Stimulated activated memory B cell treated with anti-CD40 and anti-IgM and Interleukin-4, amounts not matched to agents 10 μg/mL and 1 μg/mL and 100 μg/mL, for 72 hours (primary cell): Measurements from ENCODE around the gene ETS1.
"Not testable (repeated sequence)": the region's sequence is repeated elsewhere in the genome, so short reads cannot be mapped to it uniquely, and the experiment has no call there.

Source experiments
- ATAC-seq: fragments of 150-1000 bp; cut with Tn5 transposase; 2 replicates; pipeline ENCODE4 v1.10.0; 2021
- H3K27ac Mint-ChIP-seq: one replicate; pipeline ENCODE4 v1.8.0; 2022; ENCODE audit warnings: mild to moderate bottlenecking, mixed read lengths
- H3K27me3 Mint-ChIP-seq: one replicate; pipeline ENCODE4 v1.8.0; 2022; ENCODE audit warnings: mixed read lengths
- H3K36me3 Mint-ChIP-seq: one replicate; pipeline ENCODE4 v1.8.0; 2022; ENCODE audit warnings: mixed read lengths
- H3K4me1 Mint-ChIP-seq: one replicate; pipeline ENCODE4 v1.8.0; 2022; ENCODE audit warnings: mixed read lengths
- H3K4me3 Mint-ChIP-seq: one replicate; pipeline ENCODE4 v1.8.0; 2022; ENCODE audit warnings: mild to moderate bottlenecking, moderate library complexity, mixed read lengths
- H3K9me3 Mint-ChIP-seq: one replicate; pipeline ENCODE4 v1.8.0; 2022; ENCODE audit warnings: mixed read lengths

ETS1 gene

DNA sequence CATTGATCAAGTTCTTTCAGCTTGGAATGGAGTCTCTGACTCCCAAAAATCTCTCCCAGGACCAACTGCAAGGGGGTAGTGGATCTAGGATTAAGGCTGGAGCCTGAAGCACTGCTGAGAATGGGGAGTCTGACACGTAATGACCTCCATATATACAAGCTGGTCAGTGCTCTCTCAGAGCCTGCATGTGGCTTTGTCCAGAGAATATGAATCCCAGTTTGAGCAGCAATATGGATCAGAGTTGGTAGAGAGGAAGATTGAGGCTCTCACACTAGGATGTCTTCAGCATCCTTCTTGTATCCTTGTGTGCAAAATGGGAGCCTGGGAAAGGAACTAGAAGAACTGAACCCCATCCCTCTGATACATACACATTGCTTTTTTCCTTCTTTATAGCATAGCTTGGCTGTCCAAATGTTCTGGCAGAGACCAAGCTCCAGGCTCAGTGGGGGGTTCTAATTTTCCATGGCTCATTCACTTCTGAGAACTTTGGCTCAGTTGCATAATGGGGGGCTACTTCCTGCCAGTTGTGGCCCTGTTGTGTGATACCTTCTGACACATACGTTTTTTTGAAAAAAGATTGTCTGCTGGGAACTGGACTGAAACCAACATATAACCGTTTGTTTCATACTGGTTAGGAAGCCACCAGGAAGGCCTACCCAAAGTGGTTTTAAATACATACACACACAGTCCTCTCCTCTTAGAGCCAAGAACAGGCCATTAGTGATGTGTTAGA, 138.2 kb downstream of the ETS1 start:
- Mint-ChIP-seq H3K36me3 (peaks cover 5% of the 10 kb centered on the region), H3K27me3 (no peaks in the 10 kb centered on the region), H3K4me3 (no peak overlapping the region), H3K27ac (peak overlapping the region; percentile 50), H3K4me1 (peaks cover 41% of the 10 kb centered on the region), H3K9me3 (no peaks in the 10 kb centered on the region)
- ATAC-seq: no peak

DNA sequence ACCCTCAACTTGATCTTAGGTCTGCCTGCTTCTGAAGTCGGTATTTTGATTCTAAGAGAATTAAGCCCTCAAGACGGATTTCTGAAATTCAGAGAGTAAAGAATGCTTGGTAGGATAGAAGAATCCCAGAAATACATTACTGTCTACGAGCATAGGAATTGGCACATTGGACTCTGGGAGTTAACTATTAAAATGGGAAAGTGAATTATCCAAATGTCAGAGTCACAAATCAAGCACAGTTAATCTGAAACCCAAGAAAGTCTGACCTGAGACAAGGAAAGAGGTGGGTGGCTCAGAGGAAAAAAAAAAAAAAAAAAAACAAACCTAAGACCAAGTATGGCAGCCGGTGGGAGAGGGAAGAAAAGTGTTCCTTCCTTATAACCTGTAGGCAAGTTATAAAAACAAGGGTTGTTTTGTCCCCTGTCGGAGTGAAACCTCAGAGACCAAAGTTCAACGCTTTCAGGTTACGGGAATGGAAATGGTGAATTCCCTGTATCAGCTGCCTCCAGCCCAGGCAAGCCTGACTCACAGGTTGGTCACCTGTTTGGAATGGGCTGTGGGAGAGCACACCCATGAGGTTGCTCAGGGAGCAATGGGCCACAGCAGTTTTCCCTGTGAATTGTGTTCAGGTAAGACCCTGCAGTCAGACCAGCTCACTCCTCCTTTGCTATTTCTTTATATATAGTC, 139.0 kb downstream of the ETS1 start:
- Mint-ChIP-seq H3K4me3 (no peak overlapping the region), H3K27ac (peak overlapping the region; percentile 50), H3K9me3 (no peaks in the 10 kb centered on the region), H3K27me3 (no peaks in the 10 kb centered on the region), H3K4me1 (peaks cover 34% of the 10 kb centered on the region), H3K36me3 (peaks cover 5% of the 10 kb centered on the region)
- no peak for ATAC-seq

DNA sequence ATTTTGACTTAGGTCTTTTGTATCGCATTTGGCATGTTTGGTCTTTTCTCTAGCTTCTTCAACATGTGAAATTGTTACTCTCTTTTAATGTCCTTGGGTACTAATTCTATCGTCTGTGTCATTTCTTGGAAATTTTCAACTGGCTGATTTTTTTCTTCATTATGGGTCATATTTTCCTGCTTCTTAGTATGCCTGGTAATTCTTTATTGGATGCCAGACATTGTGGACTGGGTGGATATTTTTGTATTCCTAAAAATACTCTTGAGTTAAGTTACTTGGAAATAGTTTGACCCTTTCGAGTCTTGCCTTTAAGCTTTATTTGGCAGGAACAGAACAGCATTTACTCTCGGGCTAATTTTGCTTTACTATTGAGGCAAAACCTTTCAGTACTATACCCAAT, 140.1 kb downstream of the ETS1 start:
- Mint-ChIP-seq H3K4me3 (no peak overlapping the region), H3K4me1 (peaks cover 23% of the 10 kb centered on the region), H3K27me3 (no peaks in the 10 kb centered on the region), H3K36me3 (peaks cover 5% of the 10 kb centered on the region), H3K9me3 (no peaks in the 10 kb centered on the region), H3K27ac (no peak overlapping the region)
- no peak for ATAC-seq

DNA sequence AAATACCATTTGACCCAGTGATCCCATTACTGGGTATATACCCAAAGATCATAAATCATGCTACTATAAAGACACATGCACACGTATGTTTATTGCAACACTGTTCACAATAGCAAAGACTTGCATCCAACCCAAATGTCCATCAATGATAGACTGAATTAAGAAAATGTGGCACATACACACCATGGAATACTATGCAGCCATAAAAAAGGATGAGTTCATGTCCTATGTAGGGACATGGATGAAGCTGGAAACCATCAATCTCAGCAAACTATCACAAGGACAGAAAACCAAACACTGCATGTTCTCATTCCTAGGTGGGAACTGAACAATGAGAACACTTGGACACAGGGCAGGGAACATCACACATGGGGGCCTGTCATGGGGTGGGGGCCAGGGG, 141.4 kb downstream of the ETS1 start:
- H3K27me3 Mint-ChIP-seq, H3K9me3 Mint-ChIP-seq, ATAC-seq, H3K27ac Mint-ChIP-seq, H3K4me3 Mint-ChIP-seq: not testable (repeated sequence)
- peaks cover 16% of the 10 kb centered on the region for H3K4me1 Mint-ChIP-seq
- peaks cover 11% of the 10 kb centered on the region for H3K36me3 Mint-ChIP-seq

DNA sequence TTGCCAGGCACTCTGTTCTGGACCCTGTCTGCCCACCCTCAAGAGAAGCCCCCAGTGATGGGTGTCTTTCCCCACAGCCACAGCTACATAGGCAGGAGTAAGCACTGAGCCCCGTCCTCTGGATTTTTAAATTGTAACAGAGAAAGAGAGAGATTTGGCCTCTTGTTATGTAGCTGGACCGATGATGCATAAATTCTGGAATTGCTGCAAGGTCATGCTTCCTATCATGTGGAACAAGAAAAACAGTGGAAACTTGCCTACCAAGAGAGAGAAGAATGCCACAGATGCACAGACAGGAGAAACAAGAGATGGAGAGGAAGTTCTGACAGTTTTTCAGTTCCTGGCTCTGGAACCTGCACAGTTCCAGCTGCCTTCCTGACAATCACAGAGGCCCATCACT, 150.2 kb downstream of the ETS1 start:
- no peak for ATAC-seq
- Mint-ChIP-seq H3K27ac (peak overlapping the region; percentile 28), H3K36me3 (peaks cover 5% of the 10 kb centered on the region), H3K27me3 (no peaks in the 10 kb centered on the region), H3K4me1 (peaks cover 11% of the 10 kb centered on the region), H3K9me3 (peaks cover 4% of the 10 kb centered on the region), H3K4me3 (no peak overlapping the region)

DNA sequence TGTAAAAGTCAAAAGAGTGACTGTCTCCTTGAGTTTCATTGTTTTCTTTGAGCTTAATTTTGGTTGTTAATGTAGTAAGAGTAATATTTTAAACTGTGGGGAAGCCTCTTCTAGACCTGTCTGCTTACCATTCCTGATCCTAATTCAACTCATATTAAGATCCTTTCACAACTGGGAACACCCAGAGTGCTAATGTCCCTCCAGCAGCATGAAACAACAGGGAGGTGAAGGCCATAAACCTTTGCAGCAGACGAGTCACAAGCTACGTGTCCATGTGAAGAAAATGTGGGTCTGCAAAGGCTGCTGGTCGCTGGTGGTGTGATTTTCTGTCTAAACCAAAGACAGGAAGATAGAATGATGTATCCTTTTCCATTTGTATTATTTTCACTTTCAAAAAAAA, 152.5 kb downstream of the ETS1 start:
- H3K27me3 Mint-ChIP-seq: no peaks in the 10 kb centered on the region
- ATAC-seq: no peak
- peaks cover 5% of the 10 kb centered on the region for H3K4me1 Mint-ChIP-seq
- no peaks in the 10 kb centered on the region for H3K36me3 Mint-ChIP-seq
- no peak overlapping the region for H3K27ac Mint-ChIP-seq
- no peak overlapping the region for H3K4me3 Mint-ChIP-seq
- no peaks in the 10 kb centered on the region for H3K9me3 Mint-ChIP-seq

DNA sequence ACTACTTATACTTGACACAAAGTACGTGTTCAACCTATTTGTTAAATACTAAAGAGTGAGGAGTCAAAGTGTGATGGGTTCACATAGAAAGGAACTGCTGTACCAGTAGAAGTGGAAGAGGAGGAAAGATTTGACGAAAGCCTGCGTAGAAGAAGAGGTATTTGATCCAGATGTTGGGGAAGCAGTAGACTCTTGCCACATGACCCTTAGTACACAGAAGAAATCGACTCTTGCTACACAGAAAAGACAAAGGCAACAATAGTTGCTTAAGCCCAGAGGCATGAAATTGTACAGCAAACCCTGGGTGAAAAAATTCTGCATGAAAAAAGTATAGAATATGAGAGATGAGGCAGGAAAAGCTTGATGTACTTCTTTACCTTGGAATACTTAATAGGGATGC, 152.9 kb downstream of the ETS1 start:
- Mint-ChIP-seq H3K27ac (no peak overlapping the region), H3K4me3 (no peak overlapping the region), H3K4me1 (peaks cover 5% of the 10 kb centered on the region), H3K9me3 (no peaks in the 10 kb centered on the region), H3K36me3 (no peaks in the 10 kb centered on the region), H3K27me3 (no peaks in the 10 kb centered on the region)
- no peak for ATAC-seq

DNA sequence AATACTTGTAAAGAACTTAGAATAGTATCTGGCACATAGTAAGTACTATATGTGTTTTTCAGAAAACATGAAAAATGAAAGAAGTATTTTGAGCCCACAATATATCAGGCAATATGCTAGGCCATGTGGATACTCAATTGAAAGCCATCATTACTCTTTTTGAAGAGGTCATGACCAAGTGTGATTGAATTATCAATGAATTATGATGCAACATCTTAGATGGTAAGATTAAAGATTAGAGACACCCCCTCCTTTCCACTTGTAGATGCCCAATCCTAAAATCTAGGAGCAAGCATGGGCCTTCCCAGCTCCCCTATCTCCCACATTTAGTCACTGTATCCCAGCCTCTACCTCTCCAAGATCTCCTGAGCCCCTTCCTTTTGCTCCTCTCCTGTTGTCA, 154.4 kb downstream of the ETS1 start:
- H3K4me1 Mint-ChIP-seq: peaks cover 14% of the 10 kb centered on the region
- no peaks in the 10 kb centered on the region for H3K27me3 Mint-ChIP-seq
- no peaks in the 10 kb centered on the region for H3K9me3 Mint-ChIP-seq
- H3K36me3 Mint-ChIP-seq: no peaks in the 10 kb centered on the region
- no peak overlapping the region for H3K4me3 Mint-ChIP-seq
- H3K27ac Mint-ChIP-seq: no peak overlapping the region
- no peak for ATAC-seq

DNA sequence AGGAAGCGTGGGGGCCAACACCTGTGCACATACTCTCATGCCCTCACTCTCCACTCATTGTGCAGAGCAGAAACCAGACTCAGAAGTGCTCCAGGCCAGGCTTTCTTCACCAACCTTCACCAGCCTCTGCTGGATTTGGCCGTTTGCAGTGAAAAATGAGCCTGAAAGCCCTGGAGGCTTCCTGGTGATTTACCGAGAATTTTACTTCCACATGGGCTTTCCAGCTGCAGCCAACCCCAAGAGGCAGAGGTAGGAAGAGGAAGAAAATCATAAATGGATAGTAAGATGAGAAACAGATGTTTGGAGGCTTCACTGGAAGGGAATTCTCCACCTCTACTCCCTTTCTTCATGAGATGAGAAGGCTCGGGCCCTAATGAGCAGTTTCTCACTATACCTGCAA, 155.4 kb downstream of the ETS1 start:
- Mint-ChIP-seq H3K36me3 (no peaks in the 10 kb centered on the region), H3K27ac (no peak overlapping the region), H3K4me1 (peaks cover 10% of the 10 kb centered on the region), H3K4me3 (no peak overlapping the region), H3K27me3 (no peaks in the 10 kb centered on the region), H3K9me3 (no peaks in the 10 kb centered on the region)
- ATAC-seq: no peak

DNA sequence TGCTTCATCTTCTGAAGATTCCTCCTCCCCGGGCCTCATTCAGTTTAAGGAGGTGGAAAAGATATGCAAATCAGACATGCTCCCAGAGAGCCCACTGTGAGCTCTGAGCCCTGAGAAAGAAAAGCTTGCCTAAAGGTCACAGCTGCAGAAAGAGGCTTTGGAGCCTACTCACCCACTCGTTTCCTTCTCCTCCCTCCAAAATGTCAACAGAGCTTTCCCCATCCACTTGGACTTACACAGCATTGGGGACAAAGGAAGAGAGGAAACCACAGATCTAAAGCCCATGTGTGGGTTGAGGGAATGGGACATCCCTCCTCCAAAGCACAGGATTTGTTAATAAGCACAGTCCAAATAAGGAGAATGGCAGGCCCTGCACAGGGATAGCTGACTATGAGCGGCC, 158.4 kb downstream of the ETS1 start:
- no peak for ATAC-seq
- no peaks in the 10 kb centered on the region for H3K27me3 Mint-ChIP-seq
- H3K36me3 Mint-ChIP-seq: no peaks in the 10 kb centered on the region
- H3K27ac Mint-ChIP-seq: peak overlapping the region; percentile 46
- no peaks in the 10 kb centered on the region for H3K9me3 Mint-ChIP-seq
- peaks cover 17% of the 10 kb centered on the region for H3K4me1 Mint-ChIP-seq
- H3K4me3 Mint-ChIP-seq: no peak overlapping the region

DNA sequence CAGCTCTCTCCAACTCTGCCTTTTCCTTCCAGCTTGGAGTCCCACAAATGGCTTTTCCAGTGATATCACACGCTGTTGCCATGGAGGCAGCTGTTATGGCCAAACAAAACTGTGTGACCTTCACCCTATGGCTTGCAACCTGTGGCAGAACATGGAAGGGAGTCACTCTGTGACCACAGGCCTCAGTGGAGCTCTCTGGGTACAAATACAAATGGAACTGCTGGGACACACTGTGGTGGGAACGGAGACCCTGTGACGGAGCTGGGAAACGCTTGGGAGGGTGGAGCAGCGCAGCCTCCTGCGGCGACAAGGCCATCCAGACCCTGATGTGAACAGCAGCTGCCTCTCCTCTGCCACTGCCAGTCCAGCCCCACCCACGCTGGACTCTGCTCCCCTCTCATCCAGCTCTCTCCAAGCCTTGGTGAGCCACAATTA, 162.5 kb downstream of the ETS1 start:
- peak overlapping the region; percentile 23 for H3K27ac Mint-ChIP-seq

DNA sequence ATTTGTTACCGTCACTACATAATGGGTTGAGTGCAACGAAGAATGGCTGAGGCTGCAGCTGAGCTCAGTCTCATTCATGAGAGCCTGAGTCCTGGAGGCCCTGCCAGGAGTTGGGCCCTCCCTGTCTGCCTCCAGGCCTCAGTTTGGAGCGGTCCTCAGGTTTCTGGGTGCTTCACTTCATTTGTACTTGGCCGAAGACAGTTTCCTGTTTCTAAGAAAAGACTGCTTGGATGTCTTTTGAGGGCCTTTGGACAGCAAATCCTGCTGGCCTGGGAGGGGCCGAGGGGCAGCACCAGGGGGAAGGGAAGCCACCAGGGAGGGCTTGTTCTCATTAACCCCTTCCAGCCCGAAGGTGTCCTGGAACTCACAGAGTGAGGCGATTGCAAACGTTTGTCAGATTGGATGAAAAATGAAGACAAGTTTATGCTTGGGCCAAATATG, 163.1 kb downstream of the ETS1 start:
- ATAC-seq: no peak
- Mint-ChIP-seq H3K9me3 (no peaks in the 10 kb centered on the region), H3K4me3 (no peak overlapping the region), H3K27ac (peak overlapping the region; percentile 49), H3K27me3 (no peaks in the 10 kb centered on the region), H3K4me1 (peaks cover 43% of the 10 kb centered on the region), H3K36me3 (no peaks in the 10 kb centered on the region)

More for the DNA sequence above, 162.5 kb downstream of the ETS1 start:
- no peak for ATAC-seq
- Mint-ChIP-seq H3K4me3 (no peak overlapping the region), H3K4me1 (peaks cover 43% of the 10 kb centered on the region), H3K9me3 (no peaks in the 10 kb centered on the region), H3K36me3 (no peaks in the 10 kb centered on the region), H3K27me3 (no peaks in the 10 kb centered on the region)

DNA sequence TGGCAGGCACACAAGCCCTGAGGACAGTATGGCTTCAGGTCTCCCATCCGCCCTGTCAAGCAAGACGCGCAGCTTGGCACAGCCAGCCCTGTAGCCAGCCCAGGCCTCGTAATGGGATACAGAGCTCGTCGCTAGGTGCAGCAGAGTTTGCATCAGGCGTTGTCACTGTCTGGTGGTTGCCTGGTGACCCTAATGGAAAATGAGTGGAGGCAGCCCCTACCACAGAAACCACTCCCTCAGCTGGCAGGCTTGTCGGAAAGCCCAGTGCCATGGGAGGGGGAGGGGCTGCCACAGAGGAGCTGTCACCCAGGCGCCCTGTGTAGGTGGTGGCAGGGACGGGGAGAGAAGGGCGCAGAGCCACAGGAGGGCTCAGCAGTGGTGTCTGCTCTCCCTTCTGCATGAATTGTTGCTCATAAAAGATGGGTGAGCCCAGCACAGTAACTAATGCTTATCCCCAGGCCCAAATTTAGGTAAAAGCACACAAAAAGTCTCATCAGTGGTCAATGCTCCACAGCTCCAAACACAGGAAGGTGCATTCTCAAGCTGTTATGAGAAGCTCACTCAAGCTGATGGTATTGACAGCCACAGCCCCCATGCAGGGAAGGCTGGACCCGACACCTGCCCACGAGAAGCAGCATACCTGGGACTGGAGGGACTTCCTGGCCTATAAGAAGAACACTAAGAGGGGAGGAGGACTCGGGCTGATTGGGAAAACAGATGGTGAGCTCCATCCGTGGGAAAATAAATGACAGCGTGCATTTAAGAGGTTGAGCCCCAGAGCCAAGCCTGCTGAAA, 164.6 kb downstream of the ETS1 start:
- H3K36me3 Mint-ChIP-seq: no peaks in the 10 kb centered on the region
- H3K4me1 Mint-ChIP-seq: peaks cover 34% of the 10 kb centered on the region
- peak; percentile 96 for ATAC-seq
- peak overlapping the region; percentile 67 for H3K4me3 Mint-ChIP-seq
- H3K27ac Mint-ChIP-seq: peak overlapping the region; percentile 81
- H3K27me3 Mint-ChIP-seq: no peaks in the 10 kb centered on the region
- no peaks in the 10 kb centered on the region for H3K9me3 Mint-ChIP-seq

DNA sequence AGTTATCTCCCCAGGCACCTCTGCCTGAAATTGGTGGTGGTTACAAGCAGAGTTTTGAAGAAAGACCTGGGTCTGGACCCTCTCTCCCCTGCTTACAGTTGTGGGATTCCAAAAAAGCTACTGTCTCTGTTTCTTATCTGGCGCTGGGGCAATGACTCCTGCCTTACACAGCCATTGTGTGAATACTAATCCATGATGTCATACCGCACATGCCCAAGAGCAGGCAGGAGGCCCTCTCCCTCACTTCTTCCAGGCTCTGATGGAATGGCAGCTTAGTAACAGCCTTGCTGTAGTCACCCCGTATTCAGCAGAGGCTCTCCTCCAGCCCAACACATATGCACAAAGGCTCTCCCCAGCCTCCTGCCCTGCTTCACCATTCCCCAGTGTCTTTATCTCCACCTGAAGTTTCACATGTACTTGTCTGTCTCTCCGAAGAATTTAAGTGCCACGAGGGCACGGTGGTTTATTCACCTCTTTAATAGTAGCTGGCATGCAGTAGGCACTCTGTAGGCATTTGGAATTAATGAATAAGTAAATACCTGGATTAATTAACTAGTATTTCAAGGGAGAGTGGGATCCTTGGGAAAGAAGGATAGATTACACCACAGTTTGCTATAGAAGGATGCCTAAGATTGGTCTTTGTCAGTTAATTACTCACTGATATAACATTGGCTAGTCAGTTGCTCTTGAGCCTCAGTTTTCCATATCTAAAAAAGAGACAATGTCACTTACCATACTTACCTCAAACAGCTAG, 165.6 kb downstream of the ETS1 start:
- Mint-ChIP-seq H3K36me3 (no peaks in the 10 kb centered on the region), H3K4me1 (peaks cover 34% of the 10 kb centered on the region), H3K9me3 (no peaks in the 10 kb centered on the region), H3K27ac (peak overlapping the region; percentile 81), H3K4me3 (no peak overlapping the region), H3K27me3 (no peaks in the 10 kb centered on the region)
- no peak for ATAC-seq

DNA sequence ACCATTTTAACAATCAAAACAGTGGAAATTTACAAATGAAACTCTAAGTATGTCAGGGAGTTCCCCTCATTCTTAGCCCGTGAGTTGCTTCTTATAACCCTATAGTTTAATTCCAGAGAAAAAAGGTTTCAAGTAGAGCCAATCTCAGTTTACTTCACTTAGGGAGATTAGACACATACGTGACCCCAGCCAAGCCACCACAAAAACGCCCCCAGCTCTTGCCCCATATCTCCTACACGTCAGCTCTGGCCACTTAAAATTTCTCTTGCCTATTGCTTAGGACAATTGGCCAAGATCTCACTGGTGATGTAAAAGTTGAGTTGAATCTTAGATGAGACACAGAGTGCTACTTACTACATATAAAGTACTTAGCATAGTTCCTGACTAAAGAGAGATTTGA, 166.4 kb downstream of the ETS1 start:
- no peak for ATAC-seq
- Mint-ChIP-seq H3K36me3 (no peaks in the 10 kb centered on the region), H3K27ac (peak overlapping the region; percentile 81)

More for the DNA sequence above, 166.4 kb downstream of the ETS1 start:
- Mint-ChIP-seq H3K27me3 (no peaks in the 10 kb centered on the region), H3K4me3 (no peak overlapping the region), H3K9me3 (no peaks in the 10 kb centered on the region), H3K4me1 (peaks cover 34% of the 10 kb centered on the region)
